T-helper 17 cell (primary cell): ENCODE data around the gene DDX11. TPM values are rescaled to one million over a fixed set of nuclear protein-coding genes. Genes with fewer than 3 reads are reported as not detected.
"Not testable (repeated sequence)": the region's sequence is repeated elsewhere in the genome, so short reads cannot be mapped to it uniquely, and the experiment has no call there.

ENCODE experiments used
- ATAC-seq: fragments of 150-1000 bp; cut with Tn5 transposase; 2 replicates; pipeline ENCODE4 v1.10.0; 2021; ENCODE audit warnings: mild to moderate bottlenecking, moderate library complexity
- DNase-seq, 3 donors: peaks; one replicate each; pipeline versions ENCODE4 v3.0.0 to v3.0.0-alpha.2; 2020 to 2021
- H3K9me3 ChIP-seq: one replicate; pipeline ENCODE4 v1.7.0; 2013; ENCODE audit warnings: low read length, mild to moderate bottlenecking; ENCODE audit not compliant: control insufficient read depth, poor library complexity, severe bottlenecking
- H3K27ac Mint-ChIP-seq: one replicate; pipeline ENCODE4 v1.8.0; 2022; ENCODE audit warnings: mild to moderate bottlenecking, moderate library complexity, mixed read lengths
- H3K27me3 Mint-ChIP-seq: one replicate; pipeline ENCODE4 v1.8.0; 2022; ENCODE audit warnings: mixed read lengths
- H3K36me3 Mint-ChIP-seq: one replicate; pipeline ENCODE4 v1.8.0; 2022; ENCODE audit warnings: low read depth, mixed read lengths
- H3K4me1 Mint-ChIP-seq: one replicate; pipeline ENCODE4 v1.8.0; 2022; ENCODE audit warnings: mild to moderate bottlenecking, mixed read lengths
- H3K4me3 Mint-ChIP-seq: one replicate; pipeline ENCODE4 v1.8.0; 2022; ENCODE audit warnings: mild to moderate bottlenecking, moderate library complexity, mixed read lengths
- total RNA-seq, 4 donors: library from RNA in 2 of 4; stranded (reverse) in 2 of 4; gene quantifications; one replicate each; pipeline ENCODE4 v1.2.3 and lab custom pipeline; 2022 to 2026

DDX11 gene
- total RNA-seq, 2 donors from 2014 or later = 53.6 to 66.3 TPM

GRCh38 chr12:31096251-31097065 is 22.8 kb downstream of the DDX11 start:
- not testable (repeated sequence) for H3K27ac Mint-ChIP-seq, DNase-seq, H3K27me3 Mint-ChIP-seq, H3K4me3 Mint-ChIP-seq, H3K9me3 ChIP-seq, ATAC-seq, H3K36me3 Mint-ChIP-seq, H3K4me1 Mint-ChIP-seq

- H3K4me3 Mint-ChIP-seq, H3K36me3 Mint-ChIP-seq, H3K27me3 Mint-ChIP-seq, H3K9me3 ChIP-seq, ATAC-seq, DNase-seq, H3K4me1 Mint-ChIP-seq, H3K27ac Mint-ChIP-seq: not testable (repeated sequence)
These were observed 24.2 kb downstream of the DDX11 start for GRCh38 chr12:31097819-31098218.

- DNase-seq, H3K4me1 Mint-ChIP-seq, H3K36me3 Mint-ChIP-seq, H3K9me3 ChIP-seq, H3K4me3 Mint-ChIP-seq, H3K27ac Mint-ChIP-seq, ATAC-seq, H3K27me3 Mint-ChIP-seq: not testable (repeated sequence)
These were observed 24.7 kb downstream of the DDX11 start for GRCh38 chr12:31098363-31098762.

DNA sequence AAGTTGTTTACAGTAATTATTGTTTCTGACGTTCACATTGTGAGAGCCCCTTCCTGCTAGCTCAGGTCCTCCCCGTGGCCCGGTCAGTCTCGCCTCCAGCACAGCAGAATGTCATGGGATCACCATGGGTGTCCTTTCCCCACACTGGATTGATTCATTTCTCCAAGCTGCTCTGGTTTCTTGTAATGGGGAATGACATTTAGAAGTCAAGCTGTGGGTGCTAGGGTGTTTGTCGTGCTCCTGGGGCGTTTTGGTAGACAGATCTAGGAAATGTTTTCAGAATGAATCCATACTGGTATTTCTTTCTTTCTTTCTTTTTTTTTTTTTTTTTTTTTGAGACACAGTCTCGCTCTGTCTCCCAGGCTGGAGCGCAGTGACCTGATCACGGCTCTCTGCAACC is 25.1 kb downstream of the DDX11 start:
- not testable (repeated sequence) for H3K4me3 Mint-ChIP-seq, ATAC-seq, H3K27me3 Mint-ChIP-seq, H3K9me3 ChIP-seq, H3K4me1 Mint-ChIP-seq, H3K36me3 Mint-ChIP-seq, H3K27ac Mint-ChIP-seq, DNase-seq

DNA sequence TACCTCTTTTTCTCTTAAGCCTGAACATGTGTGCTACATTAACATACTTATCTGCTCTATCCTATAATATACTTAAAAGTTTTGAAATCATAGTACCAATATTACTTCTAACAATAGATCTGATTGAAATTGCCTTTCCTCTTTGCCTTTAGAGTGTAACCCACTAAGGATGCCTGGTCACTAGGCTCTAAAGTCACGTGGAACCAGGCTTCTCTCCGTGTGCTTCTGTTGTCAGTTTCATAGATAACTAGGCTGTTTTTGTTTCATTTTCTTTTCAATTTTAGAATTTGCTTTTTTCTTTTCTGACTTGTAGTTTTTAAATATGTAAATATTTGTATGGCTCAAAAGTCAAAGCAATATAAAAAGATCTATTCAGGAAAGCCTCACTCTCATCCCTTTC is 25.8 kb downstream of the DDX11 start:
- H3K36me3 Mint-ChIP-seq, DNase-seq, H3K27me3 Mint-ChIP-seq, ATAC-seq, H3K4me3 Mint-ChIP-seq, H3K4me1 Mint-ChIP-seq, H3K27ac Mint-ChIP-seq, H3K9me3 ChIP-seq: not testable (repeated sequence)

GRCh38 chr12:31100503-31101208 is 27.0 kb downstream of the DDX11 start:
- peak; percentile 40 for ATAC-seq
- H3K4me1 Mint-ChIP-seq, H3K4me3 Mint-ChIP-seq, H3K27me3 Mint-ChIP-seq, DNase-seq, H3K27ac Mint-ChIP-seq, H3K9me3 ChIP-seq, H3K36me3 Mint-ChIP-seq: not testable (repeated sequence)

- not testable (repeated sequence) for H3K4me1 Mint-ChIP-seq, H3K4me3 Mint-ChIP-seq, H3K36me3 Mint-ChIP-seq, H3K9me3 ChIP-seq, DNase-seq, H3K27me3 Mint-ChIP-seq, ATAC-seq
- peak overlapping the region; percentile 37 for H3K27ac Mint-ChIP-seq
These were observed 28.5 kb downstream of the DDX11 start for GRCh38 chr12:31102125-31102524.

DNA sequence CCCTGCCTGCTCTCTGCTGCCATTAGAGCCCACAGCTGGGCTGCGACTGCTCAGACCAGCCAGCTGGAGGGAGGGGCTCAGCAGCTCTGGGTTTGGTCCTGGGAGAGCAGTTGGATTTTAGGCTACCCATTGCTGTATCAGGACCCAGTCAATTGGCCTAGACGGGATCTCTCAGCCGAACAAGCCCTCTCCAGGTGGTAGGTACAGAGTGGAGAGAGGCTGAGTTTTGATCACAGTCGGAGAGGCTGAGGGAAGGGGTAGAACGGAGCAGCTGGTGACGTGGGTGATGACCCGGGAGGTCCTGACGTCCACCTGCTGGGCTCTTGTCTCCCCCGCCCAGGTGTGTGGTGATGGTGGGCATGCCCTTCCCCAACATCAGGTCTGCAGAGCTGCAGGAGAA is 28.9 kb downstream of the DDX11 start:
- not testable (repeated sequence) for H3K4me3 Mint-ChIP-seq, ATAC-seq, DNase-seq, H3K9me3 ChIP-seq, H3K27me3 Mint-ChIP-seq, H3K4me1 Mint-ChIP-seq, H3K36me3 Mint-ChIP-seq
- H3K27ac Mint-ChIP-seq = peak overlapping the region; percentile 37

DNA sequence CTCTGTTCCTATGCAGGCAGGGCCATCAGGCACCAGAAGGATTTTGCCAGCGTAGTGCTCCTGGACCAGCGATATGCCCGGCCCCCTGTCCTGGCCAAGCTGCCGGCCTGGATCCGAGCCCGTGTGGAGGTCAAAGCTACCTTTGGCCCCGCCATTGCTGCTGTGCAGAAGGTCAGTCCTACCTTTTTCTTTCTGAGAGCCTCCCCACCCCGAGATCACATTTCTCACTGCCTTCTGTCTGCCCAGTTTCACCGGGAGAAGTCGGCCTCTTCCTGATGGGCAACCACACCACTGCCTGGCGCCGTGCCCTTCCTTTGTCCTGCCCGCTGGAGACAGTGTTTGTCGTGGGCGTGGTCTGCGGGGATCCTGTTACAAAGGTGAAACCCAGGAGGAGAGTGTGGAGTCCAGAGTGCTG is 29.9 kb downstream of the DDX11 start:
- H3K36me3 Mint-ChIP-seq = not testable (repeated sequence)

GRCh38 chr12:31104220-31104619 is 30.6 kb downstream of the DDX11 start:
- not testable (repeated sequence) for H3K4me3 Mint-ChIP-seq

More for the DNA sequence above, 29.9 kb downstream of the DDX11 start:
- H3K27me3 Mint-ChIP-seq, DNase-seq, ATAC-seq, H3K27ac Mint-ChIP-seq, H3K9me3 ChIP-seq, H3K4me3 Mint-ChIP-seq, H3K4me1 Mint-ChIP-seq: not testable (repeated sequence)

DNA sequence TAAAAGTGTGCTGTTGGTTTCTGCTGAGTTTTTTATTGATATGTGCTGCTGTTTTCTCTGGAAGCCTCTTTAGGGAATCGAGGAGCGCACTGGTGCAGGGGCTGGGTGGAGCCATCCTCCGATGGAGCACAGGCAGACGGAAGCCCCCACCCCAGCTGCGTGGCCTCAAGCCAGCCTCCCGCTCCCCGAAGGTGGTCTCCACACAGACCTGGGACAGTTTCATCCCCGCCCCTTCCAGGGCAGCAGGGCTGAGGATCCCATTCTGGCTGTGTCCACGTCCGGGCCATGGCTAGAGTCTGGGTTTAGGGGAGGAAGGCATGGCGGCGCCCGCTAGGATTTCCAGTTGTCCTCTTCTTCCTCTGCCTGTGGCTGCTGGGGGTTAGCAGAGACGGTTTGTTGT is 31.1 kb downstream of the DDX11 start:
- not testable (repeated sequence) for ATAC-seq, H3K9me3 ChIP-seq, H3K36me3 Mint-ChIP-seq, H3K27me3 Mint-ChIP-seq, H3K4me3 Mint-ChIP-seq, H3K27ac Mint-ChIP-seq, H3K4me1 Mint-ChIP-seq, DNase-seq

More at GRCh38 chr12:31104220-31104619, 30.6 kb downstream of the DDX11 start:
- H3K27ac Mint-ChIP-seq, H3K9me3 ChIP-seq, H3K36me3 Mint-ChIP-seq, H3K4me1 Mint-ChIP-seq, DNase-seq, ATAC-seq, H3K27me3 Mint-ChIP-seq: not testable (repeated sequence)

DNA sequence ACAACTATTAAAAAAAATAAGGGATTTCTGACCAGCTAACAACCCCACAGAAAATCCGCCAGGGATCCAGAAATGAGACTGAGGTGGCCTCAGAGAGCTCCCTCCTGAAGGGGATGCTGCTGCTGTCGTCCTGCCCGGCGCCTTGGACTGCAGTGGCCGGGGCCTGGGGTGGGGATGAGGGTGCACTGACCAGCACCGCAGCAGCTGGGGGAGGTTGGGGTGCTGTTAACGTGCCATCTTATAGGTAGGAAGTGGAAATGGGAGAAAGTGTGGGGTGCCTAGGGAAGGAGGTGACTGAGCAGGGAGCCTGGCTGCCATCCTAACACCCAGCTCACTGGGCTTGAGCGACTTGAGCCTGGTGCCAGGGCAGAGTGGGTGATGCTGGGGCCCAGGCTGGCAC is 32.0 kb downstream of the DDX11 start:
- Mint-ChIP-seq H3K36me3 (no peaks in the 10 kb centered on the region), H3K4me1 (peaks cover 2% of the 10 kb centered on the region), H3K27ac (no peak overlapping the region), H3K27me3 (no peaks in the 10 kb centered on the region), H3K4me3 (no peak overlapping the region)
- no peak for ATAC-seq
- no peaks in the 10 kb centered on the region for H3K9me3 ChIP-seq
- DNase-seq = no peak

DNA sequence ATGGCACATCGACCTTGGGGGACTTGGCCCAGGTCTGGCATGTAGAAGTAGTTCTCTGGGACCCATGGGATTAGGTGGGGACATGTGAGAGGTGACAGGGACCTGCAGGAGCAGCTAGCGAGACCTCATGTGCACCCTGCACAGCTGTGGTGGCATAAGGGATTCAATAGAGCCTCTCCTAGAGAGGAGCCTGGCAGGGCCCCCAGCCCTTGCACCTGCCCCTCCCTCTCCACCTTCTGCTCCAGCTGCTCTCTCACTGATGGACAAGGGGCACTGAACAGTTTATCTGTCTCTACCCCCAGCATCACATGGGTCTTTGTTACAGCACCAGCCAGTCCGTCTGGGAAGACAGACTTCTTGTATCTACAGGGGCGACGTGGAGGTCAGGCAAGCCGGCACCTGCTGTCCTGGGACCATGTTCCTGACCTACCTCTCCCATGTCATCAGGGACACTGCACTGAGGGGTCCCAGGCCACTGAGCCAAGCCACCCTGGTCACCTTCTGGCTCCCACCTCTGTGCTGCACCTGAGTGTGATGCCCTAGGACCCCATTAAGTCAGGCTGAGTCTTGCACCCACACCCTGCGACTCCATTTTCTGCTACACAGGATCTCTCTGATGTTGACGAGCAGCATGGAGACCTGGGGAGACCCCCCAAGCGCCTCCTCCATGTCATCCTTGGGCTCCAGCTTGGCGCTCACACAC is 32.6 kb downstream of the DDX11 start:
- peaks cover 2% of the 10 kb centered on the region for H3K4me1 Mint-ChIP-seq
- H3K9me3 ChIP-seq = no peaks in the 10 kb centered on the region
- no peaks in the 10 kb centered on the region for H3K36me3 Mint-ChIP-seq
- ATAC-seq (no peak), DNase-seq (no peak)
- H3K4me3 Mint-ChIP-seq = no peak overlapping the region
- H3K27ac Mint-ChIP-seq = no peak overlapping the region
- H3K27me3 Mint-ChIP-seq = peaks cover 6% of the 10 kb centered on the region
